Measurements from ENCODE around the gene TENM4. TPM values are rescaled to one million over a fixed set of nuclear protein-coding genes. Genes with fewer than 3 reads are reported as not detected.
A peak's percentile ranks its signal among the peaks of the same experiment; 100 is the strongest.

The TENM4 gene
- total RNA-seq, 1 donor from 2014 or later: 0.08 TPM

DNA sequence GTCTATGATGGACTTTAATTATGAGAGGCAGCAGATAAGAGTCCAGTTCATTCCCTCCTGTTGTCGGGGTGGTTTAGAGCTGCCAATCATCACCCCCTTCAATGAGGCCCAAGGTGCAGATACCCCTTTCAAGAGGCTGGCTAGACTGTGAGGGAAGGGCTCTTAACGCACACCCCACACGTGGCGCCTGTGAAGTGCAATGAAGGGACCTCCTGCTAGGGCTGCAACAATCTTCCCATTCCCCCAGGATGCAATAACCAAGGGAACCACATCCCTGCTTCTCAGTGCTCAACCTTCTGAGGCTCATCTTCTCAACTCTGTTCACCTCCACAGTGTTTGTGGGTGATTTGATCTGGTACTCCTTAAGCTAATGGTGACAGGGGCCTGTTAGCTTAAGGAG, 19.0 kb downstream of the TENM4 start:
- ATAC-seq: no peak

GRCh38 chr11:79419120-79419519, 21.7 kb downstream of the TENM4 start:
- ATAC-seq (no peak), DNase-seq (ENCODE audit: low spot score) (no peak)

More for the DNA sequence above, 19.0 kb downstream of the TENM4 start:
- no peak for DNase-seq (ENCODE audit: low spot score)

DNA sequence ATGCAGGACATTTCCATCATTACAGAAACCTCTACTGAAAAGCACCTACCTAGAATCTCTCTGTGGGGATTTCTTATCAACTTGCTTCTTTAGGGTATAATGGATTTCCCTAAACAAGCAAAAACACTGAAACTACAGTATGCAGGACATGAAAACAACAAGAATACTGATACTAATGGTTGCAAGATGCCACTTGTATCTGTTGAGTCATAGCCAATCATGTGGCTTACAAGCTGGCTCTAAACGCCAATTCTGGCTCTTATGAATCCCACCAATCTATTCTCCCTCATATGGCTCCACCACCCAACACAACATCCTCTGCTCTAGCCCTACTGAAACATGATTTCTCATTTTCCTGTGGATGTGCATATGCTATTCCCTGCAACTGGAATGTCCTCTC, 22.6 kb downstream of the TENM4 start:
- no peak for ATAC-seq
- no peak for DNase-seq (ENCODE audit: low spot score)

DNA sequence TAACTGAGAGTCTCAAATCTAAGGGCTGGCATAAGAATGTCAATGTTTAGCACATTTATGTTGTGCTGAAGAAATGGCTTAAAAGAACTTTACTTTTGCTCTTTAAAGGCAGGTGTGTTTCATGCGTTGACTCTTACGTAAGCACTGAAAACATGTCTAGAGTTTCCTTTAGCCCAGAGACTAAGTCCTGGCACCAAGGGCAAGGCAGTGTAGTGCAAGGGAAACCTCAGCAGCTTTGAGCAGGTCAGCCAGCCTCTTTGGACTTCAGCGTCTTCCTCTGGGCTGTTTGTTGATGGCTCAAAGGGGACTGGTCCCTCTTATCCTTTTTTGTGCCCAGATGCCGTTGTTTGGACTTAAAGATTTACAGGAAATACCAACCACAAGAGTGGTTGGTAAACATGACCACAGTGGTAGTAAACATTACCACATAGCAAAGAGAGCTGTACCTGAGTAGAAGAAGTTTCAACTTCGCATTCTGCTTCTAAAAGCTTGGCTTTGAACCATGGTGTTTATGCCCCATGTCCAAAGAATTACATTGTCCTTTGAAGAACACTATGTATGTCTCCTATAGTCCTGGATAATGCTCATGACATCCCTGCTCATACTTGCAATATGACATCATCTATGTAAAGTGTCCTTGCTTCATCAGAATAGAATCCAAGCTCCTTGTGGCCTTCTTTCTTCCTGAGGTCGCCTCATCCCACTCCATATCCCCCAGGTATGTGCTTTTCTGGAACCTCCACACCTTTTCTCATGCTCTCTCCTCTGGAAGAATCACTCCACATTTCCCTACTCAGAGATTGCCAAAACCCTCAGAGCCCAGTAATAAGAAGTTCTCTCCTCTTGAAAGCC, 23.5 kb downstream of the TENM4 start:
- no peak for DNase-seq (ENCODE audit: low spot score)
- no peak for ATAC-seq

GRCh38 chr11:79415912-79416311, 24.9 kb downstream of the TENM4 start:
- ATAC-seq: no peak

GRCh38 chr11:79415411-79415810, 25.4 kb downstream of the TENM4 start:
- no peak for ATAC-seq
- no peak for DNase-seq (ENCODE audit: low spot score)

More at GRCh38 chr11:79415912-79416311, 24.9 kb downstream of the TENM4 start:
- DNase-seq (ENCODE audit: low spot score): no peak

DNA sequence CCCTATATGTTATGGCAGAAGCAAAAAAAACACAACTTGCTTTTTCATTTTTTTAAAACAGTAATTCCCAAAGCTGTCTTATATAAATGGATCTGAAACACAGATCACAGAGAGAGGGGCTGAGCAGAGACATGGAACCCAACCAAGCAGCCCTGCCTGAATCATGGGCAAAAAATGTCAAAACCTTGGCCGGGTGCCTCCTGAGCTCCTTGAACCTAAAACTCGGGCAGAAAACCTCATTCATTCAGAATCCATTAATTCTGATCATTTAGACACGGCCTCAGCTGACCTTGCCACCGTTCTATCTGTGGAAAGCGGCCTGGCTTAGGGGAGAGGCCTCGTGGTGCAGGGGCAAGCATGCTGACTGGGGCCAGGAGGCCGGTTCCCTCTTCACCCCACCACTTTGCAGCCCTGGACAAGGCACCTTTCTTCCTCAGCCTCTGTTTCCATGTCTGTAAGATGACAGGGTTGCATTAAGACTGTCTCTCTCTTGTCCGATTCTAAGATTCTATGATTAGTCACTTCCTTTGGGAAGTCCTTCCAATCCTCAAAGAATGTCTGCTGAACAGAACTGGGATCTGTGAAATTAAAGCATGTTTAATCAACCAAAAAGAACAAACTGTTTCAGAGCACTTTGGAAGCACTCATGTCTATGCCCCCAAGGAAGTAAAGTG, 26.0 kb downstream of the TENM4 start:
- ATAC-seq (no peak), DNase-seq (ENCODE audit: low spot score) (no peak)

DNA sequence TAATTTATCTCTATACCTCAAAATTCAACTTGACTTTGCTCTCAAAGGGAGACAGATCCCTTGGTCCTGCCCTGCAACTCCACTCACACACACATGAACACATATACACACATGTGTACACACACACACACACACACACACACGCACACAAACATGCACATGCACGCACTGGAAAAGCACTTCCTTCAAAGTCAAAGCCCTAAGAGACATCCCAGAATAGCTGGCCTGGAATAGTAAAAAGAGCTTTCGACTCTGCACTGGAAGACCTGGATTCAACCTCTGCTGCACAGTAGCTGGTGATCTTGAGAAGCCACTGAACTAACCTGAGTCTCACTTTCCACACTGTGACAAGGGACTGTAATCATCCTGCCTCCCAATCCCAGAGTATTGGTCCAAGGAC, 26.8 kb downstream of the TENM4 start:
- no peak for ATAC-seq
- DNase-seq (ENCODE audit: low spot score): no peak

DNA sequence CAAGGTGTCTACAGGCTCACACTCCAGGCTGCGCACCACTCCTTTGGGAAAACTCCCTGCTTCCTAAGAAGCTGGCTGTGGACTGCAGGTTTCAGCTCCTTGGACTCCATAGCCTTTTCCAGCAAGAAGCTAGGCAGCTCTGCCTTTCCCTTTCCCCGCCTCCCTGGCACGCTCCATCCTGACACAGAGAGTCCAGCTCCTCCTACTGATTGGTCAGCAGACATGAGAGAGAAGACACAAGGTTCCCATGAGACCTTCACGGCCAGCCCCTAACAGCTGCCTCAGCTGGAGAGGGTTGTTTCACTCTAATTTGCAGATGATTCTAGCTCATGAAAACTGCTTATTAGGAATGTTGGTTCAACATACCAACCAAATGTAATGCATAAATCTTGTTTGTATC, 27.6 kb downstream of the TENM4 start:
- ATAC-seq (peak; percentile 29), DNase-seq (ENCODE audit: low spot score) (no peak)

DNA sequence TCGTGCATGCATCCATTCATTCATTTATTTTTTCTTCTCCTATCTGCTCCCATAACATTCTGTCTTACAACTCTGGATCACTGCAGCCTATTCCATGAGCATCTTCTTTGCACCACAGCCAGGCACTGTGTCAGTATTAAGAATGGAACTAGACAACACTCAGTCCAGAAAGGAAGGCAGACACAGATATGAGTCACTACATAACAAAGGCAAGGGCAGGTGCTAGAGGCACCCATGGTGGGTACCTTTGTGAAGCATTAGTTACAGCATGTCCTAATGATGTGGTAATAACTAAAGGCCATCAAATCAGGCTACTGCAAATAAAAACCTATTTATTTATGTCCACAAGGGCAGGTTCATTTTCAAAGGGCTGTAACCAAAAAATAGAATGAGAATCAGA, 28.1 kb downstream of the TENM4 start:
- DNase-seq (ENCODE audit: low spot score): no peak
- no peak for ATAC-seq

DNA sequence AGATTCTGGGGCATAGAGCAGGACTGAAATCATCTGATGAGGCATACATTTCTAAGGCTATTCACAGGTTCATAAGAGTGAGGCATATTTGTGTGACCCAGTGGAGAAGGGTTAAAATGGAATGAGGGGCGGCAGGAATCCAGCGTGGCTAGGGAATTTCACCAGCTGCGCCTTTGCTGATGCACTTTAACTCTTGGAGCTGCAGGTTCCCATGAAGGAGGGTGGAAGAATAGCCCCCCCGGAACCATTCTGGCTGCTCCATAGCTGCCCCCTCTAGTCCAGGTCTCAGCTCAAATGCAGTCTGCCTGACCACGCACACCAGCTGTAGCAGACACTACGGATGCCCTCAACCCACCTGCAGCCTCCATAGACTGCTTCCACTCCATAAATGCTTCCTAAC, 31.5 kb downstream of the TENM4 start:
- DNase-seq (ENCODE audit: low spot score) (no peak), ATAC-seq (no peak)

- no peak for ATAC-seq
- DNase-seq (ENCODE audit: low spot score): no peak
Measured at GRCh38 chr11:79406376-79406775, 34.5 kb downstream of the TENM4 start.

GRCh38 chr11:79404806-79405205, 36.0 kb downstream of the TENM4 start:
- ATAC-seq: no peak
- DNase-seq (ENCODE audit: low spot score): no peak

DNA sequence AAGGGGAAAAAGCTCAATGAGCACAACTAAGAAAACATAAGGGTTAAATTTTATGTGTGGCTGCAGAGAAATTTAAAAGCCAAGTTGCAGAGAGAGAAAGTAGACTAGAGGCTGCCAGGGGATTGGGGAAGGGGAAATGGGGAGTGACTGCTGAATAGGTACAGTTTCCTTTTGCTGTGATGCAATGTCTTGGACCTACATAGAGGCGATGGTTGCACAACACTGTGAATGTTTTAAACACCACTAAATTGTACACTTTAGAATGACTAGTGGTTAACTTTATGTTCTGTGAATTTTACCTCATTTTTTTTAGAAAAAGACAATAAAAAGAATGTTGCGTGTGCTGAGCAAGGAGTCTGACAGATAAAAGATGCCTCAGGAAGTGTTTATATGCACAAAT, 36.5 kb downstream of the TENM4 start:
- ATAC-seq (peak; percentile 42), DNase-seq (ENCODE audit: low spot score) (no peak)

DNA sequence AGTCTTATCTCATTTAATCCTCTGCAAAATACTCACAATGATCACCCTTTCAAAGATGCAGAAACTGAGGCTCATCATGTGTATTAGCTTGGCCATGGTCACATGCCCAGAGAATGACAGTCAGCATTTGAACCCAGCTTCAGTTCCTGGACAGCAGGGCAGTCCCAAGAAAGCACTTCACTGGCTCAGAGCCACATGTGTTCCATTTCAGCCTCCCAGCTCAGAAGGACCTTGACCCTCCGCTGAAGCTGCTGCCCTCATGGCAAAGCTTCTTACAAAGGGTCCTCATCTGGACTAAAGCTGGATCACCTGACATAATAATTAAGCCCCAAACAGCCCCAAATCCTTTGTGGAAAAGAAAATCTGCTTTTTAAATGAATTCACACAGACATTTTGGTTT, 37.0 kb downstream of the TENM4 start:
- ATAC-seq (no peak), DNase-seq (ENCODE audit: low spot score) (no peak)

- DNase-seq (ENCODE audit: low spot score) (no peak), ATAC-seq (no peak)
Measured at GRCh38 chr11:79402912-79403311, 37.9 kb downstream of the TENM4 start.

GRCh38 chr11:79400717-79401330, 40.0 kb downstream of the TENM4 start:
- DNase-seq (ENCODE audit: low spot score): peak; percentile 49
- peak; percentile 89 for ATAC-seq

DNA sequence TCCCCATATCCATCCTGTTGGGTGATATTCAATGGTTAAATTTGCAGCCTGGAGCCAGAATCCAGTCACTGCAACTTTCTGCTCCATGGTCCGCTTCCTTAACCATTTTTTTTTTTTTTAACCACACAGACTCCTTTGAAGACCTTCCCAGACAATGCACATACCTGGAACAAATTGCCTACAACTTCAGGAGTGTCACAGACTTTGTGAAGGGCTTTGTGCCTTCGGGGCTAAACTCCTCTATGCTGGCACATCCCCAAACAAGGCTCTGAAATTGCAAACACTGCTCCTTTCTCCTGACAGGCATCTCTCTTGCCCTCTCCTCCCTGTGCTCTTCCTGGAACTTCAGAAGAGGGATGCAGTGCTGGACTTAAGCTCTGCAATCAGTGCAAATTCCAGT, 40.6 kb downstream of the TENM4 start:
- ATAC-seq: no peak
- no peak for DNase-seq (ENCODE audit: low spot score)

GRCh38 chr11:79397252-79397651, 43.6 kb downstream of the TENM4 start:
- ATAC-seq (no peak), DNase-seq (ENCODE audit: low spot score) (no peak)

DNA sequence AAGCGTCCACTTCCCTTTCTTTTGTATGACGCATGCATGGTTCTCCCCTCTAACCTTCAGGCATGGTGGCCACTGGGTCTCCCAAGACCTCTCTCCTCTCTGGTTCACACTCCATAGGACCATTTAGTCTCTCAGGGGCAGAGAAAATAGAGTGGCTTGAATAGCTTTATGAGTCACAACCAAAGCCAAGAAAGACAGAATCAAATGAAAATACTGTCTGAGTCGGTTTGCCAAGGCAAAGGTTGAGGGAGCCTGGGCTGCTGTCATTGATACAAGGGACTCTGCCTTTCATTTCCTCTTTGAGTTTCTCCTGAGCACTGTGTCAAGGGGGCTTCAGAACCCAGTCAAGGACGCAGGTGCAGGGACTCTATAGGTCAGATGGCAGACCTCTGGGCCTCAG, 44.2 kb downstream of the TENM4 start:
- ATAC-seq (no peak), DNase-seq (ENCODE audit: low spot score) (no peak)

- no peak for DNase-seq (ENCODE audit: low spot score)
- ATAC-seq: no peak
Measured at GRCh38 chr11:79396001-79396400, 44.8 kb downstream of the TENM4 start.

Data from left lobe of liver (tissue), 2 donors.